ENCODE measurements around the gene SASH1.

The SASH1 gene

DNA sequence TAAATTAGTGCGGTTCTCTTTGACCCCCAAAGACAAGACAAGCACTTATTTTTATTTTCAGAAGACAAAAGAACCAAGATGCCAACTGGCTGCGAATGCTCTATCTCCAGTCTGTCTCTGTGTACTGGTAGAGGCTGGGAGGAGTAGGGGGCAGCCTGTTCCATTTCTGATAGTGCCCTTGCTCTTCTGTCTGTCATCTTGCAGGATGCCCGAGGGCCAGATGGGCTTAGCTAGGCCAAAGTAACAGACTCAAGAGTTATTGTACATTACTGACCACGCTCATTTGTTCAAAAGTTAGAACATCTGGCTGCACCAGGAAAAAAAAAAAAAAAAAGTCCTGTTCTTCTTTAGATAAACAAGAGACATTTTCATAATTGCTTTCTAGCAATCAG lies 206.1 kb downstream of the SASH1 start:
- no peak for DNase-seq (ENCODE audit: low read depth)

GRCh38 chr6:148550569-148550968 lies 207.9 kb downstream of the SASH1 start:
- no peak for DNase-seq (ENCODE audit: low read depth)

- no peak for DNase-seq (ENCODE audit: low read depth)
Measured at GRCh38 chr6:148551226-148551625, 208.6 kb downstream of the SASH1 start.

GRCh38 chr6:148556410-148556809 lies 213.8 kb downstream of the SASH1 start:
- no peak for DNase-seq (ENCODE audit: low read depth)

- no peak for DNase-seq (ENCODE audit: low read depth)
Measured at GRCh38 chr6:148557796-148558321, 215.2 kb downstream of the SASH1 start.

DNA sequence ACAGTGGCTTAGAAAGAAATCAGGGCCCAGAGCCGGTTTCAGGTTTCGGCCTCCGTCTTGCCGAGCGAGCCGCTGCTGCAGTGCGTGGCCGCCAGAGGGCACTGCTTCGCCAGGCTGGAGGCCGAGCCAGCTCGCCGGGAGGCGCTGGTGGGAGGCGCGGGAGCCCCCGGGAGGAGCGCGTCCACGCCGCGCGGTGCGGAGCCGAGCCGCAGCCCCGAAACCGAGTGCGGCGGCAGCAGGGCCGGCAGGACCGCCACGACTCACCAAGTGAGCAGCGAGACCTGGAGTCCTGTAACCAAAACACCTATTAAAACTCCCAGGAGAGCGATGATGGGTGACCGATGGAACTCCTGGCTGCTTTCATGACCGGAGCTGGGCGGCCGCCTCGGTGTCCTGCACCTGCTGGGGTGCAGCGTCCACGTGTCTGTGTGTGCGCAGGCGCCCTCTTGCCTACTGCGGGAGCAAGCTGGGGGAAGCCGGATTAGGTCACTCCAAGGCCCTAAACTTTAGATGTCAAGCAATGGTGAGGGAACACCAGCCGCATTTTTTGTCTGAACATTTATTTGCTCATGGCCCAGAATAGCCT lies 217.3 kb downstream of the SASH1 start:
- DNase-seq (ENCODE audit: low read depth) = peak; percentile 49

DNA sequence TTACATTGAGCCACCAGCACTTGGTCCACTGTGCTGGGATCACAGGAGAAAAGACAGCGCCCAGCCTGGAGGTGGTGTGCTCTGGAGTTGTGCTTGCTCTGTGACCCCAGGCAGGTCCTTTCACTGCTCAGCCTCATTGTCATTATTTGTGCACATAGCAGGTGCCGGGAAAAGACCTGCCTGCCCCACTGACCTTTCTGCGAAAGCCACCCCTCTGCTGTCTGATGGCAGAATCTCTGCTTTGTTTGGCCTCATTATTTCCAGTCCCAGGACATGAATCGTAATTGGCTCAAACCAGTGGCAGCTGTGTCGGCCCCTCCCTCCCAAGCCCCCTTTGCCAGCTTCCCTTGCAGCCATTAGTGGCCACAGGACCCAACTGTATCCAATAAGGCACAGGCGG lies 219.0 kb downstream of the SASH1 start:
- no peak for DNase-seq (ENCODE audit: low read depth)

DNA sequence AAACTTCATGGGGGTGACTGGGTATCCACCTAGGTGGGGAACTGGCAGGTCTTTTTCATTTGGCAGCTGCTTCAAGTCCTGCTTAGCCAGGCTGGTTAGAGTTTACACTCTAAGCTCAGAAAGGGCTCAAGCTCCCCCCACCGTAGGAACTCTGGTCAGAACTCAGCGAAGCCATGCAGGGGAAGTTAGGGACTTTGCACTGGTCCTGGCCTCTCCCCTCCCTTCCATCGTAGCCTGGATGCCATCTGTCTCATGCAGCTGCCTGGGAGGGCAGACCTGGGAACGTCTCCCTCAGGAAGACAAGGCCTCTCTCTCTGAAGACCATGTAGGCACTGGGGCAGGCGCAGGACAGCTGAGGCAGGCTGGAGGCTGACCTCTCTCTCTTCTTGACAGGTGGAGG lies 220.4 kb downstream of the SASH1 start:
- DNase-seq (ENCODE audit: low read depth) = no peak

GRCh38 chr6:148564494-148565035 lies 221.9 kb downstream of the SASH1 start:
- DNase-seq (ENCODE audit: low read depth) = no peak

- no peak for DNase-seq (ENCODE audit: low read depth)
Measured at GRCh38 chr6:148565321-148565926, 222.8 kb downstream of the SASH1 start.

GRCh38 chr6:148565930-148566663 lies 223.5 kb downstream of the SASH1 start:
- DNase-seq (ENCODE audit: low read depth) = no peak

GRCh38 chr6:148566664-148567350 lies 224.2 kb downstream of the SASH1 start:
- DNase-seq (ENCODE audit: low read depth) = no peak

GRCh38 chr6:148570456-148570855 lies 227.8 kb downstream of the SASH1 start:
- no peak for DNase-seq (ENCODE audit: low read depth)

- DNase-seq (ENCODE audit: low read depth) = no peak
Measured at GRCh38 chr6:148572676-148573335, 230.2 kb downstream of the SASH1 start.

GRCh38 chr6:148573922-148574321 lies 231.3 kb downstream of the SASH1 start:
- DNase-seq (ENCODE audit: low read depth) = no peak

- DNase-seq (ENCODE audit: low read depth) = no peak
Measured at GRCh38 chr6:148577687-148578488, 235.2 kb downstream of the SASH1 start.

GRCh38 chr6:148578489-148578814 lies 235.8 kb downstream of the SASH1 start:
- DNase-seq (ENCODE audit: low read depth) = no peak

DNA sequence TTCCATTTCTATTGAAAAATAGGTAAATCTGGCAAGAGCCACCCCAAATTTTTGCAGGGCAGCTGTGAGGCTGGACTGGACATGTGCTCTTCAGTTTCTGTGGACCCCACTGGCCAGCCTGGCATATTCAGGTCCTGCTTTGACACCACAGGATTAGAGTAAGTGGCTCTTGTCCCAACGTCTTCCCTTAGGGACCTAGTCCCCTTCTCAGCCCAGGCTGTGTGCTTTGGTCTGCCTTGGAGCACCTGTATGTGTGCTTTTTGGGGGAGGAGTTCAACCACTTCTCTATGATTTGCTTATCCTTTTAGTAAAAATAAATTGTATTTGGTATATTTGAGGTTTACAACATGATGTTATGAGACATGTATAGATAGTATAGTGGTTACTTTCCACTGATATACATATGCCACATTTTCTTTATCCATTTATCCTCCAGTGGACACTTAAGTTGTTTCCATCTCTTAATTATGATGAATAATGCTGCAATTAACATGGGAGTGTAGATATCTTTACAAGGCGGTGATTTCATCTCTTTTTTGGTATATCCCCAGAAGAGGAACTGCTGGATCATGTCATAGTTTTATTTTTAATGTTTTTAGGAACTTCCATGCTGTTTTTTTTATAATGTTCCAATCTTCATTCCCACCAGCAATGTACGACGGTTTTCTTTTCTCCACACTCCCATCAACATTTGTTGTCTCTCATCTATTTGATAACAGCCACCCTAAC lies 236.4 kb downstream of the SASH1 start:
- no peak for DNase-seq (ENCODE audit: low read depth)

DNA sequence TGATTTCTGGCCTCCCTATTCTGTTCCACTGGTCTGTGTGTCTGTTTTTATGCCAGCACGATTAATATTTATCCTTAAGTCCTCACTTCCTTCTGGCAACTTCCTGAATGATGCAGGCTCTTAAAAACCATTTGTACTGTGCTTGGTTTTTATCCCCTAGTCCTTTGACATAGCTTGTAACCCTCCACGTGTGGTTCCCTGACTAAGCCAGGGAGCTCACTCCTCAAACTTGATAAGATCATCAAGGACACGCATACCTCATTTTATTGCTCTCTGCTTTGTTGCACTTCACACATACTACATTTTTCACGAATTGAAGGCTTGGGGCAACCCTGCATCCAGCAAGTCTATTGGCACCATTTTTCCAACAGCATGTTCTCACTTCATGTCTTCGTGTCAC lies 237.8 kb downstream of the SASH1 start:
- DNase-seq (ENCODE audit: low read depth) = no peak

- DNase-seq (ENCODE audit: low read depth) = no peak
Measured at GRCh38 chr6:148583631-148584030, 241.0 kb downstream of the SASH1 start.

All from stimulated activated CD8-positive, alpha-beta memory T cell treated with anti-CD3 and anti-CD28 coated beads, Interleukin-7, amount 100 ng/mL, for 24 hours (primary cell).